Right atrium auricular region (tissue), 2 donors: ENCODE measurements around the gene RHOG. TPM values are rescaled to one million over a fixed set of nuclear protein-coding genes. Genes with fewer than 3 reads are reported as not detected.

ENCODE experiments used
- DNase-seq: peaks from one replicate; pipeline ENCODE4 v3.0.0-alpha.2; 2019; ENCODE audit warnings: low spot score
- H3K27ac ChIP-seq, 2 donors: fragments of 200-600 bp; sonication (generic); 1 replicate in 1 of 2; 2 replicates in 1 of 2; pipeline ENCODE4 v1.5.1; 2016 to 2019
- H3K27me3 ChIP-seq, 2 donors: fragments of 200-600 bp; sonication (generic); one replicate each; pipeline versions ENCODE4 v1.5.1 to v1.6.0; 2017 to 2019
- H3K36me3 ChIP-seq: fragments of 200-600 bp; sonication (generic); one replicate; pipeline ENCODE4 v1.5.1; 2016
- H3K4me1 ChIP-seq, 2 donors: fragments of 200-600 bp; sonication (generic); one replicate each; pipeline versions ENCODE4 v1.5.1 to v1.6.0; 2017 to 2019
- H3K4me3 ChIP-seq, 2 donors: fragments of 200-600 bp; sonication (generic); 1 replicate in 1 of 2; 2 replicates in 1 of 2; pipeline ENCODE4 v1.5.1; 2017 to 2019; ENCODE audit warnings: mild to moderate bottlenecking in 1 of 2, moderate library complexity in 1 of 2
- H3K9me3 ChIP-seq, 2 donors: fragments of 200-600 bp; sonication (generic); one replicate each; pipeline ENCODE4 v1.5.1; 2019
- CTCF ChIP-seq, 2 donors: fragments of 200-600 bp; sonication (generic); IDR thresholded peaks; one replicate each; pipeline ENCODE4 v1.5.1; 2019; ENCODE audit warnings: antibody characterized with exemption in 2 of 2
- total RNA-seq, 2 donors: library from RNA; depleted of rRNA; stranded (reverse); fragments of >200 nt; gene quantifications; one replicate each; pipeline ENCODE4 v1.1.0, GENCODE V29; 2016

Gene RHOG
- total RNA-seq, 2 donors from 2014 or later: 20.1 to 48.9 TPM

GRCh38 chr11:3856856-3857553 lies 16.2 kb upstream of the RHOG start:
- Histone ChIP-seq H3K27me3 (no peaks in the 10 kb centered on the region), H3K27ac (no peak overlapping the region), H3K36me3 (no peaks in the 10 kb centered on the region), H3K4me1 (peaks cover 0 to 55% of the 10 kb centered on the region in 2 donors), H3K4me3 (peak overlapping the region; percentile 86 to 92), H3K9me3 (no peaks in the 10 kb centered on the region)
- TF ChIP-seq CTCF (IDR thresholded peaks at IDR 0.05): no peak
- no peak for DNase-seq

GRCh38 chr11:3855808-3856491 lies 15.2 kb upstream of the RHOG start:
- no peak for TF ChIP-seq CTCF (IDR thresholded peaks at IDR 0.05)
- DNase-seq: peak; percentile 67
- Histone ChIP-seq H3K27me3 (no peaks in the 10 kb centered on the region), H3K4me1 (peaks cover 0 to 55% of the 10 kb centered on the region in 2 donors), H3K4me3 (peak overlapping the region; percentile 86 to 92), H3K27ac (peak overlapping the region; percentile 97), H3K36me3 (no peaks in the 10 kb centered on the region), H3K9me3 (no peaks in the 10 kb centered on the region)

GRCh38 chr11:3854977-3855807 lies 14.4 kb upstream of the RHOG start, which contains the start of gene STIM1:
TSS of gene STIM1 (plus strand) at chr11:3855664. CDS start at chr11:3856271, 607 bp downstream.
- peak within 1 kb of the TSS; percentile 86 to 92 for H3K4me3 ChIP-seq
- H3K4me1 ChIP-seq: peaks cover 0 to 49% of the 10 kb centered on the region in 2 donors
- peak; percentile 96 for DNase-seq
- H3K9me3 ChIP-seq: no peaks in the 10 kb centered on the region
- H3K36me3 ChIP-seq: no peaks in the 10 kb centered on the region
- H3K27me3 ChIP-seq: no peaks in the 10 kb centered on the region
- peak within 1 kb of the TSS; percentile 97 for H3K27ac ChIP-seq
- TF ChIP-seq CTCF (IDR thresholded peaks at IDR 0.05): peak; percentile 98 to 99

- peak overlapping the region in 1 of 2 donors; percentile 92 for H3K4me3 ChIP-seq
- peak overlapping the region; percentile 97 for H3K27ac ChIP-seq
- H3K27me3 ChIP-seq: no peaks in the 10 kb centered on the region
- H3K4me1 ChIP-seq: peaks cover 0 to 43% of the 10 kb centered on the region in 2 donors
- no peak for TF ChIP-seq CTCF (IDR thresholded peaks at IDR 0.05)
- H3K36me3 ChIP-seq: no peaks in the 10 kb centered on the region
- no peaks in the 10 kb centered on the region for H3K9me3 ChIP-seq
- no peak for DNase-seq
These were observed 13.9 kb upstream of the RHOG start for GRCh38 chr11:3854660-3854976.

- H3K36me3 ChIP-seq: no peaks in the 10 kb centered on the region
- peak overlapping the region in 1 of 2 donors; percentile 92 for H3K4me3 ChIP-seq
- no peak for TF ChIP-seq CTCF (IDR thresholded peaks at IDR 0.05)
- no peak for DNase-seq
- peak overlapping the region; percentile 97 for H3K27ac ChIP-seq
- peaks cover 0 to 37% of the 10 kb centered on the region in 2 donors for H3K4me1 ChIP-seq
- H3K27me3 ChIP-seq: no peaks in the 10 kb centered on the region
- no peaks in the 10 kb centered on the region for H3K9me3 ChIP-seq
These were observed 13.3 kb upstream of the RHOG start for GRCh38 chr11:3853899-3854659.
